GM12864 (cell line): ENCODE measurements around the gene CRYZ.
"Not testable (repeated sequence)": the region's sequence is repeated elsewhere in the genome, so short reads cannot be mapped to it uniquely, and the experiment has no call there.

Experiments
- DNase-seq: peaks from one replicate; pipeline ENCODE4 v3.0.0-alpha.2; 2011; ENCODE audit warnings: low read depth
- H3K4me3 ChIP-seq: 2 replicates; pipeline ENCODE4 v1.5.1; 2011; ENCODE audit warnings: mild to moderate bottlenecking, low read depth, low read length, control low read depth
- CTCF ChIP-seq: IDR thresholded peaks from 2 replicates; pipeline ENCODE4 v1.5.1; 2011; ENCODE audit warnings: low read depth, mild to moderate bottlenecking, moderate library complexity, low read length, control low read depth, inconsistent platforms; ENCODE audit errors: missing control alignments

Gene CRYZ

GRCh38 chr1:74772945-74773344, 40.1 kb upstream of the CRYZ start:
- DNase-seq = no peak
- no peak for TF ChIP-seq CTCF
- H3K4me3 ChIP-seq = no peak overlapping the region

- no peak overlapping the region for H3K4me3 ChIP-seq
- TF ChIP-seq CTCF = peak; percentile 52
- peak; percentile 12 for DNase-seq
Observed at GRCh38 chr1:74771913-74772515, 39.2 kb upstream of the CRYZ start.

- DNase-seq = peak; percentile 5
- TF ChIP-seq CTCF = peak; percentile 49
Observed at GRCh38 chr1:74767490-74767889, 34.6 kb upstream of the CRYZ start.

GRCh38 chr1:74766579-74766978, 33.7 kb upstream of the CRYZ start:
- no peak for TF ChIP-seq CTCF
- no peak for DNase-seq
- no peak overlapping the region for H3K4me3 ChIP-seq

More at GRCh38 chr1:74767490-74767889, 34.6 kb upstream of the CRYZ start:
- no peak overlapping the region for H3K4me3 ChIP-seq

- DNase-seq = no peak
- TF ChIP-seq CTCF = no peak
- no peak overlapping the region for H3K4me3 ChIP-seq
Observed at GRCh38 chr1:74763807-74764206, 31.0 kb upstream of the CRYZ start.

- not testable (repeated sequence) for DNase-seq, H3K4me3 ChIP-seq
Observed at GRCh38 chr1:74756650-74757049, 23.8 kb upstream of the CRYZ start.

- no peak overlapping the region for H3K4me3 ChIP-seq
- TF ChIP-seq CTCF = no peak
- no peak for DNase-seq
Observed at GRCh38 chr1:74755475-74755874, 22.6 kb upstream of the CRYZ start.
